ENCODE data around the gene PLLP. TPM values are rescaled to one million over a fixed set of nuclear protein-coding genes. Genes with fewer than 3 reads are reported as not detected.

PLLP gene
- total and polyA plus RNA-seq, 2 experiments from 2014 or later, result 1.3 to 6.1 TPM

DNA sequence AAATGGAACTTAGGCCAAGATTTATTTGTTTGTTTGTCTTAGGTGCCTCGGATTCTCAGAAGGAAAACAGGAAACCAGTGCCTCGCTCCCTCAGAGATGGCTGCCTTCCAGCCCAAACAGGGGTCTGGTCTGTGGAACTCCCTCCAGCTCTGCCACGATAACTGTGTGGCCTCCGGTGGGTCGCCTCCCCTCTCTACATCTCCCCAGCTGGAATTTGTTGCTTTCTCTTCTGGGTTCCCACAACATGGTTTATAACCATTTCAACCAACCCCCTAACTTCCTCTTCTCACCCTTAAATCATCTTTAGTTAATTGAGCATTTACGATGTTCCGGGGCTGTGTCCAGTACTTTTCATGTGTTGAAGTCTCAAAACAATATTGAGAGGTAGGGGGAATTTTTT lies 30.9 kb upstream of the PLLP start (continued):
- TF ChIP-seq REST (IDR thresholded peaks at IDR 0.05; ENCODE audit: unreplicated experiment), result no peak
- no peak for TF ChIP-seq ZNF331 (CRISPR knock-in tag; IDR thresholded peaks at IDR 0.05; ENCODE audit: low read depth)
- TF ChIP-seq, protein P1, sequence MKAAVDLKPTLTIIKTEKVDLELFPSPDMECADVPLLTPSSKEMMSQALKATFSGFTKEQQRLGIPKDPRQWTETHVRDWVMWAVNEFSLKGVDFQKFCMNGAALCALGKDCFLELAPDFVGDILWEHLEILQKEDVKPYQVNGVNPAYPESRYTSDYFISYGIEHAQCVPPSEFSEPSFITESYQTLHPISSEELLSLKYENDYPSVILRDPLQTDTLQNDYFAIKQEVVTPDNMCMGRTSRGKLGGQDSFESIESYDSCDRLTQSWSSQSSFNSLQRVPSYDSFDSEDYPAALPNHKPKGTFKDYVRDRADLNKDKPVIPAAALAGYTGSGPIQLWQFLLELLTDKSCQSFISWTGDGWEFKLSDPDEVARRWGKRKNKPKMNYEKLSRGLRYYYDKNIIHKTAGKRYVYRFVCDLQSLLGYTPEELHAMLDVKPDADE (IDR thresholded peaks at IDR 0.05), result no peak
- no peak for TF ChIP-seq NANOG (IDR thresholded peaks at IDR 0.05; ENCODE audit: borderline replicate concordance)
- no peak for TF ChIP-seq ZNF114 (CRISPR knock-in tag; IDR thresholded peaks at IDR 0.05)

DNA sequence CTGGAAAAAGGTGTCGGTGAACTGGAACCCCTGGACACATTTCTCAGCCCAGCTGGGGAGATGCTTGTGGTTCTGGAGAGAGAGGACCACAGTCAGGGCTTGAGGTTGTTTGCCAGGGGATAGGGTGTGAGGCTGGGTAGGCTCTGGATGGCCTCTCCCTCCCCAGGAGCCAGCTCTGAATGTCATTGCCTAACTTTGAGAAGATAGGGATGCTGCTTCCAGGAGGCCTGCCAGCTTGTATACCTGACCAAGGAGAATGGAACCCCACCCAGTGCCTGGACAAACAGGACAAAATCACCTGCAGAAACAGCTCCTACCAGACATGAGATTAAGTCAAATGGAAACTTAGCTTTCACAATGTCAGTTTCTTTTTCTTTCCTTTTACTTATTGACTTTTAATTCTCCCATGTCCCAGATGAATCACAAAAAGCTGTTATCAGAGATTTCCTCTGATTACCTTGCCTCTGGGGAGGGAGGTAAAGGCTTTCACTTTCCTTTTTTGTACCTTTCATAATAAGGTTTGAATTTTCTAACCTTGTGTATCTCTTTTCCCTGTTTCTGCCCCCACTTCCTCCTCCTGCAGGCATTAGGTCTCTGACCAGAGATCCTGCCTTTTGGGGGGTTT lies 29.8 kb upstream of the PLLP start:
- no peak overlapping the region for H3K27ac Mint-ChIP-seq
- Histone ChIP-seq H4K20me1 (replicated peaks; ENCODE audit: insufficient read depth) (no peaks in the 10 kb centered on the region), H3F3A (replicated peaks; ENCODE audit: low read depth) (no peaks in the 10 kb centered on the region), H3K4me1 (ENCODE audit: insufficient read depth) (peaks cover 18% of the 10 kb centered on the region), H3K4me3 (no peak overlapping the region), H3K27me3 (ENCODE audit: insufficient read depth) (no peaks in the 10 kb centered on the region), H3K9me2 (ENCODE audit: insufficient read depth) (no peaks in the 10 kb centered on the region), H3K79me2 (replicated peaks; ENCODE audit: insufficient read depth) (no peaks in the 10 kb centered on the region), H3K27ac (ENCODE audit: low read depth) (no peak overlapping the region), H3K36me3 (ENCODE audit: insufficient read depth) (no peaks in the 10 kb centered on the region), H2AFZ (no peak overlapping the region), H3K4me2 (no peak overlapping the region)
- no peaks in the 10 kb centered on the region for H3K36me3 Mint-ChIP-seq (ENCODE audit: low read depth)
- no peak overlapping the region for H3K4me3 Mint-ChIP-seq
- H3K27me3 Mint-ChIP-seq (ENCODE audit: insufficient read depth, low read depth, poor library complexity), result peaks cover 3% of the 10 kb centered on the region
- H3K4me1 Mint-ChIP-seq, result peaks cover 24% of the 10 kb centered on the region
- H3K9me3 Mint-ChIP-seq, result no peaks in the 10 kb centered on the region
- DNase-seq (ENCODE audit: low spot score) (no peak), ATAC-seq (no peak)
- TF ChIP-seq CREB1 (CRISPR knock-in tag; IDR thresholded peaks at IDR 0.05; ENCODE audit: low read depth) (no peak), STAT1 (IDR thresholded peaks at IDR 0.05; ENCODE audit: unreplicated experiment) (no peak), ZNF114 (CRISPR knock-in tag; IDR thresholded peaks at IDR 0.05) (no peak), REST (IDR thresholded peaks at IDR 0.05; ENCODE audit: unreplicated experiment) (no peak), ZNF331 (CRISPR knock-in tag; IDR thresholded peaks at IDR 0.05; ENCODE audit: low read depth) (no peak), JUNB (IDR thresholded peaks at IDR 0.05; ENCODE audit: unreplicated experiment) (no peak)
- TF ChIP-seq, protein P2, sequence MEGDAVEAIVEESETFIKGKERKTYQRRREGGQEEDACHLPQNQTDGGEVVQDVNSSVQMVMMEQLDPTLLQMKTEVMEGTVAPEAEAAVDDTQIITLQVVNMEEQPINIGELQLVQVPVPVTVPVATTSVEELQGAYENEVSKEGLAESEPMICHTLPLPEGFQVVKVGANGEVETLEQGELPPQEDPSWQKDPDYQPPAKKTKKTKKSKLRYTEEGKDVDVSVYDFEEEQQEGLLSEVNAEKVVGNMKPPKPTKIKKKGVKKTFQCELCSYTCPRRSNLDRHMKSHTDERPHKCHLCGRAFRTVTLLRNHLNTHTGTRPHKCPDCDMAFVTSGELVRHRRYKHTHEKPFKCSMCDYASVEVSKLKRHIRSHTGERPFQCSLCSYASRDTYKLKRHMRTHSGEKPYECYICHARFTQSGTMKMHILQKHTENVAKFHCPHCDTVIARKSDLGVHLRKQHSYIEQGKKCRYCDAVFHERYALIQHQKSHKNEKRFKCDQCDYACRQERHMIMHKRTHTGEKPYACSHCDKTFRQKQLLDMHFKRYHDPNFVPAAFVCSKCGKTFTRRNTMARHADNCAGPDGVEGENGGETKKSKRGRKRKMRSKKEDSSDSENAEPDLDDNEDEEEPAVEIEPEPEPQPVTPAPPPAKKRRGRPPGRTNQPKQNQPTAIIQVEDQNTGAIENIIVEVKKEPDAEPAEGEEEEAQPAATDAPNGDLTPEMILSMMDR (conservative IDR thresholded peaks at IDR 0.05; ENCODE audit: low read depth in 2 of 2), result no peak

Data from GM23338 (cell line).